Body of pancreas (tissue), 4 donors: Measurements from ENCODE around the gene ROBO2.

ENCODE experiments used
- CTCF ChIP-seq, 7 experiments: fragments of 450-650 bp in 4 of 7; fragments of 200-600 bp in 3 of 7; sonication (generic) in 3 of 7; IDR thresholded peaks; one replicate each; pipeline ENCODE4 v1.5.1; 2016 to 2019; ENCODE audit warnings: antibody characterized with exemption in 7 of 7
- POLR2A ChIP-seq, 3 donors: fragments of 450-650 bp; IDR thresholded peaks; one replicate each; pipeline ENCODE4 v1.6.1; 2016; ENCODE audit warnings: antibody characterized with exemption in 3 of 3, mild to moderate bottlenecking in 2 of 3

- TF ChIP-seq POLR2A (IDR thresholded peaks at IDR 0.05) = no peak
- TF ChIP-seq CTCF (IDR thresholded peaks at IDR 0.05) = no peak
These were observed 44.6 kb downstream of the ROBO2 start for GRCh38 chr3:77084511-77084910.
